HCEC 1CT (cell line): Measurements from ENCODE around the gene ERI2.
"Not testable (repeated sequence)": the region's sequence is repeated elsewhere in the genome, so short reads cannot be mapped to it uniquely, and the experiment has no call there.

Source experiments
- DNase-seq: peaks from one replicate; pipeline ENCODE4 v3.0.0-alpha.2; 2017

The ERI2 gene

DNA sequence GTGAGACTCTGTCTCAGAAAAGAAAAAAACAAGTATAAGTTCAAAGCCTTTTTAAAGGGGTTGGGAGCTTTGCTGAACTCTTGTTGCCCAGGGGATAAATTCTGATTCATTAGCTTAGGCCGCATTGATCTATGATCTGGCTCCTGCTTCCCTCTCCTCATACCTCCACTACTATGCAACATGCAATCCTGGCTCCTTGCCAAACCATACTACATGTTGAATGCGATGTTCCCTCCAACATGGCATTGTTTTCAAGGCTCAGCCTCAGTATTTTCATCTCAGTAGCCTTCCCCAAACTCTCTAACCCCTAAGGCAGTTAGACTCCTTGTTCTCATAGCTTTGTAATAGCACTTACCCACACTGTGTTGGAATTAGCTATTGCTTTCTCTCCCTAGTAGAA is 6.2 kb upstream of the ERI2 start:
- DNase-seq: no peak

DNA sequence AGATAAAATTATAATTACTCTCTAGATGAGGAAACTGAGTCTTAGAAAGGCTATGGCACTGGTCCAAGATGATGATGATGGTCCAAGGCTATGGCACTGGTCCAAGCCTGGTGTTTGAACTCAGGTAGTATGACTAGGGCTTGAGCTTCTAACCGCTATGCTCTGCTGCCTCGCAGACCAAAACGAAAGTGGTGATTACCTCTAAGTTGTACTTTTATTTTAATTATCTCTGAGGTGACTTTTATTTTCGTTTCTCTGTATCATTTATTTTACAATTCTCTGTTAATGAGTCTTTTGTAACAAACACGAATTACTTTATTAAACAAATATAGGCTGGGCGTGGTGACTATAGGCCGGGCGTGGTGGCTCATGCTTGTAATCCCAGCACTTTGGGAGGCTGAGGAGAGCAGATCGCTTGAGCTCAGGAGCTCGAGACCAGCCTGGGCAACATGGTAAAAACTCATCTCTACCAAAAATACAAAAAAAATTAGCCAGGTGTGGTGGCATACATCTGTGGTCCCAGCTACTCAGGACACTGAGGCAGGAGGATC is 5.7 kb upstream of the ERI2 start:
- no peak for DNase-seq

DNA sequence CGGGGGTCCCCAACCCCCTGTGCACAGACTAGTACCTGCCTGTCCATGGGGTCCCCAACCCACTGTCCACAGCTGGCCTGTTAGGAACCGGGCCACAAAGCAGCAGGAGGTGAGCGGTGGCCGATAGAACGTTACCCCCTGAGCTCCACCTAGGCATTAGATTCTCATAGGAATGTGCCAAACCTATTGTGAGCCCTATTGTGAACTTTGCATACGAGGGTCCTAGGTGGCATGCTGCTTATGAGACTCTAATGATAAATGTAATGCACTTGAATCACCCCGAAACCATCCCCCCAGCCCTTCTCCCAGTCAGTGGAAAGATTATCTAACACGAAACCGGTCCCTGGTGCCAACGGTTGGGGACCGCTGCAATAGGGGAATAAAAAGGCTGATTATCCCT is 1.6 kb upstream of the ERI2 start:
- no peak for DNase-seq

DNA sequence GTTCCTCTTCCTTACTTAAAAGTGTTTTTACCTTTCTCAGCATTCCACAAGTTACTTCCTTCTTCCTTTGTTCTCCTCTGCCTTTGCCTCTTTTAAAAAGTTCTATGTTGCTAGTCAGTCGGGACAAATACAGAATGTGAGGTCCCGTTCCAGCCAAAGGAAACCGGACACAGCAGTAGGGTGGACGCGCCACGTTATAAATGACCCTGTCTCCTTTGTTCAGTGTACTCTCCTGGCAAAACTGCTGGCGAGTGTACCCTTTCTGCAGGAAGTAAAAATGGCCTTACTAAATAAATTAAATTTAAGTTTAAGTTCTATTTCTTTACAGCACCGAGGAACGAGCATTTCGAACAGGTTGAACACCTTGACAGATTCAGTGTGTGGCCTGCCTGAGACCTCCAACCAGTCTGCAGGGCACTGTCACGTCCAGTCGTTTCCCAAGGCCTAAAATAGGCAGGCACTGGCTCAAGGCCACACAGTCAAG is 546 bp downstream of the ERI2 start:
- not testable (repeated sequence) for DNase-seq

DNA sequence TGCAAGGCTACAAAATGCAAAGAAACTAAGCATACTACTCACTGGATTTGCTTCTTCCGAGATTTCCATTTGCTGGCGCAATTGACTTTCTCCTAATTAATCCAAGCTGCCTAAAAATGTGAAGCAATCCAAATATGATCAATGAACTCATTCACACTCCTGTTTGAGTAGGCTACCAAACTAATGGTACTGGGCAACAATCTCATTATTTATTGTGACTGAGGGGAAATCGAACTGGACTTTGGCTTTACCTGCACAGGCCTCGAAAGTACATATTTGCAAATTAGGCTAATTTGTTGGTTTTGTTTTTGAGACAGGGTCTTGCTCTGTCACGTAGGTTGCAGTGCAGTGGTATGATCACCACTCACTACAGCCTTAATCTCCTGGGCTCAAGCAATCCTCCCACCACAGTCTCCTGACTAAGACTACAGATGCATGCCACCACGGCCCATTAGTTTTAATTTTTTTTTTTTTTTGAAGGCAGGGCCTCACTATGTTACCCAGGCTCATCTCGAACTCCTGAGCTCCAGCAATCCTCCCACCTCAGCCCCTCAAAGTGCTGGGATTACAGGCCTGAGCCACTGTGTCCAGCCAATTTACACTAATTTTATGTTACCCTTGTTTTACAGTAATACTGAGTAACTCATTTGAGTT is 2.6 kb downstream of the ERI2 start:
- DNase-seq: no peak

DNA sequence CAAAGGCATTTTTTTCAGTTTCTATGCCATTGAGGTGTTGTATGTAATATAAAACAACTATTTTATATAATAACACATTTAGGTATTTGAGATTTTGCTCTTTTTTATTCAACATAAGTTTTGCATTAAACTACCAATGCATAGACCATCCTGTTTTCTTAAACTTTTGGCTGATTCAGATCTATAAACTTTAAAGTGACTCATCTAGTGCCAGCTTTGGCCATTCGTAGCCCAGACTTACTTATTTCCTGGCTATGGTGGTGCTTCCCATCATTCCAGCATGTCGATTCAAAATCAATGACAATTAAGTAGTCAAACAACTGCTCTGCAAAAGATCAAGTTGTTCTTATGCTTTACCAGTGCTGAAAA is 3.1 kb downstream of the ERI2 start:
- DNase-seq: peak; percentile 12

DNA sequence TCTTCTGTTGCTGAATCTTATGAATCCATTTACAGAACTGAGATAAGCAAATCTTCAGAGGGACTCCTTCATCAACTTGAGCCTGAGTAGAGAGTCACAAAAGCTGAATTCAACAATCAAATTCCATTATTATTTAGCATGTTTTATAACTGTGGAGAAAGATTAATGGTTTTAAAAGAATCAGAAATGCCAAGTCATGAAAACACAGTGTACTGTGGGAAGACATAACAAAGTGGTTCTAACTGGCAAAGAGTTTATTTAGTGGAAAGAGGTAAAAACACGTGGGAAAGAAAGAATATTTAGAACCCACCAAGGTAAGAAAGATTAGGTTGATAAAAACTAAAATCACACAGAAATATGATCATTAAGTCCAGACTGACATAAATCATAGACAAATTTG is 5.0 kb downstream of the ERI2 start:
- DNase-seq: no peak

DNA sequence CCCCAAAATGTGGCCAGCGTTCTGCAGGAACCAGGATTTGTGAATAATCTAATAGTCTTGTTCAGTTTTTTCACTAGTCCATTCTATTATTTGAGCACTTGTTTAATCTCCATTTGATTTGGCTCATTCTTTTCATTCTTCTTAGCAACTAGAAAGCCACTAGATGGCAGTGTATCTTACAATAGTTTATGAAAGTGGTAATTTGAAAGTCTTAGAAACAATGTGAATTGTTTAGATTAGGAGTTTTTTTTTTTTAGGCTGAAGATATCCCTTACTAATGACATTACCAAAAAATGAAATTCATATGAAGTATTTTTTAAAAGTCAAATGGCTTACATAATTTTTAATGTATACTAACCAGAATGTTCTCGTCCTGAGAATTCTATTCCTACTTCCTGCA is 6.7 kb downstream of the ERI2 start:
- peak; percentile 43 for DNase-seq

DNA sequence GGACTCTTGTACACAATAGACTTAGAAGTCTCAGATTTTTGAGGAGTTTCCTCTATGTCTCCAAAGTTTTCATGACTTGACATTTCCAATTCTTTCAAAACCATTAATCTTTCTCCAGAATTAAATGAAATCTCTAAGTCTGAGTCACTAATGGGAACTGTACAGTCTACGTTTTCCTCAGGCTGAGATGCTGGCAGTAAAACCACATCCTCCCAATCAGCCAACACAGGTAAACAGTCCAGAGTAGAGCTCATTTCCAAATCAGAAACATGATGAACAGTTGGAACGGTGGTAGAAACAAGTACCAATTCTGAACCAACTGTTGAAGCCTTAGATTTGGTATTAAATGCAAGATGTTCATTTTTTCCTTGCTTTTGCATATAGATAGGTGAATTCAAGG is 7.9 kb downstream of the ERI2 start:
- no peak for DNase-seq

DNA sequence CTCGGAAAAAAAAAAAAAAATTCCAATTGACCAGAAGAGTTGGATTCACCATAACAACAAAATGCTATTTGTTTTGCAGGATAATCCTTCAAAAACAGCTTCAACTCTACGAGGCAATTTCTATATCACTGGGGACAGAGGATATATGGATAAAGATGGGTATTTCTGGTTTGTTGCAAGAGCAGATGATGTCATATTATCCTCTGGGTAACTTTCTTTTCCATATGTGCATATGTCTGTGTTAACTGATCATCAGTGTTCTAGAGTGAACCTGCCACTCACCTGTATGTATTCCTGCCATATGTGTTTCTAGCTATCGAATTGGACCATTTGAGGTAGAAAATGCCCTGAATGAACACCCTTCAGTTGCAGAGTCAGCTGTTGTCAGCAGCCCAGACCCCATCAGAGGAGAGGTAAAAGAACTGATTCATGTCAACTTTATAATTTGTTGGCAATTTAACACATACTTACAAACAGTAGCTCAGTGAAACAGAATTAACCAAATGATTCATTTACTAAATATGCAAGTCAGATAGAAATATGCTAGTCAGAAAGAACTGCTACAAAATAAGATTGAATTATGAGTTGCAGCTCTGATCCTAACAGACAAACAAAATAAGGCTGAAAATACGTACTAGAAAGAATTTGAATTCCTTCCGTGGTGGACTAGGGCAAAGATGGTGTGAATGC is 14.2 kb downstream of the ERI2 start:
- DNase-seq: peak; percentile 27

DNA sequence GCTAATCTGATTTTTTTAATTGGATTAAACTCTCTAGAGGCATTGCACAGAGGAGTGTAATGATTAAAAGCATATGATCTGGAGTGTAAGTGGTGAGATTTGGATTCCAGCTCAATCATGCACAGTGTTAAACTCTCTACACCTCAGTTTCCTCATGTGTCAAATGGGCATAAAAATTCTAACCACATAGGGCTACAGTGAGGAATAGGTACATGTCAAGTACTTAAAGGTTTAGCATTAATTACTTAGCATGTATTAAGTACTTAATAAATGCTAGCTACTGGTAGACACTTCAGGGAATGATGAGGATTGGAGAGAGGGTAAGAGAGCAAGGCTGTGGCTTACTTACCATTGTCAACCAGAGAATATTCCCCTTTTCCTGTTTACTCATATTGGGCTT is 17.1 kb downstream of the ERI2 start:
- no peak for DNase-seq

DNA sequence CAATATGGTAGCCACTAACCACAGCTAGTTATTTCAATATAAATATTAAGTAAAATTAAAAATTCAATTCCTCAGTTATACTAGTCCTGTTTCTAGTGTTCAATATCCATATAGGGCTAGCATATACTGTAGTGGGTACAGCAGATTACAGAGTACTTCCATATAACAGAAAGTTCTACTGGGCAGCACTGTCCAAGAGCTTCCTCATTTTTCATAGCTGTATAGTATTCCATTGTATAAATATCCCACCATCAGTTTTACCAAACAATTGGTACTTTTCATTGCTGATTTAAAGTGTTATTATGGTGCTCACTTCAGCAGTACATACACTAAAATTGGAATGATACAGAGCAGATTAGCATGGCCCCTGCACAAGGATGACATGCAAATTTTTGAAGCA is 22.1 kb downstream of the ERI2 start:
- no peak for DNase-seq

DNA sequence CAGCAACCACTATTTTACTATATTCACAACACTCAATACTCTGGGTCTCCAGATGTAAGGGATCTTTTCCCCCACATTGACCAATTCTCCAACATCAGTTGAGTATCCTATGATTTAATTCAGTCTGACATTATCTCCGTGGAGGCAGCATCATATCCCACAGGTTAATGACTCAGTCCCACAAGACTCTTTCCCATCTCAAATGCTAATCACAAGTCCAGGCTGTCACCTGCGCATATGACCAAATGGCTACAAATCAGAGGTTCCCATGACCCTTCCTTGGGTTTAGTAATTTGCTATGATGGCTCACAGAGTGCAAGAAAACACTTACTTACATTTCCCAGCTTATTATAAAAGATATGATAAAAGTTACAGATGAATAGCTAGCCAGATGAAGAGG is 23.8 kb downstream of the ERI2 start:
- DNase-seq: no peak

DNA sequence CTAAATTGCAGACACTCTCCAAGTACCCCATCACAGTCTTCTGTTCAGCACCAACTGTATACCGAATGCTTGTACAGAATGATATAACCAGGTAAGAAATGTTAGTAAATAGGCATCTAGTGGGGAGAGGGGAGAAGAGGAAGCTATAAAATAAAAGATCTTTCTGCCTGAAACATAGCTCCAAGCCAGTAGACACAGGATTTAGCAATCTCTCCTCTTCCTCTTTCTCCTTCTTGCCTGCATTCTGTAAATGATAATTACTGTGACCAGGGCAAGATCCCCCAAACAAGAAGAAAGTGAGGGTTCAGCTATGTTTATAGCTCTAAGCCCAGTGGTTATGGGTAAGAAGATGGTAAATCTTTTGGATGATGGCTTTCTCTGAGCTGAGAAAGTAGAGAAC is 24.6 kb downstream of the ERI2 start:
- no peak for DNase-seq

DNA sequence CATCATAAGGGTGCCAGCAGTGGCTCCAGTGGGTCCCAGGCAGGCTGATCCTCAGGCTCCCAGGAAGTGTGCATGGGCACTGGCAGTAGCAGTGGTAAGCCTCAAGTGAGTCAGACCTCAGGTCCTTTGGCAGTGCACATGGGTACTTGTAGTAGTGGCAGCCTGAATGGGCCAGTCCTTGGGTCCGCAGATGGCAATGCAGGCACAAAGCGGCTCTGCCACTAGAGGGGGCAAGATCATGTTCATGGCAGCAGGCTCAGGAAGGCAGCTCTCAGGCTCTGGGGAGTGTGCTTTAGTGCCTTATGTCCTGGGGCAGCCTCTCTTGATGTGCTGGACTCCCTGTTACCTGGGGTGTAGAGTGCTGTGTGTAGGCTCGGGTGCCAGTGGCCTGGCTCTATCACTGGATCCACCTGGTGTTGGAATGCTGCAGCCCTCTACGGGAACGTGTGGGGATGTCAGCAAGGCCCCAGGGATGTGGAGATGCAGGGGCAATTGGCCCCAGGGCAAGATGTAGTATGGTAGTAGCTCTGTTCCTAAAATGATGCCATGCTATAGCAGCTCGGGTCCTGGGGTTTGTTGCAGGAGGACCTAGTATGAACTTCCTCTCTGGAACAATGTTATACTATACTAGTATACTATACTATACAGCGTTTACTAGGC is 31.4 kb downstream of the ERI2 start:
- peak; percentile 64 for DNase-seq

DNA sequence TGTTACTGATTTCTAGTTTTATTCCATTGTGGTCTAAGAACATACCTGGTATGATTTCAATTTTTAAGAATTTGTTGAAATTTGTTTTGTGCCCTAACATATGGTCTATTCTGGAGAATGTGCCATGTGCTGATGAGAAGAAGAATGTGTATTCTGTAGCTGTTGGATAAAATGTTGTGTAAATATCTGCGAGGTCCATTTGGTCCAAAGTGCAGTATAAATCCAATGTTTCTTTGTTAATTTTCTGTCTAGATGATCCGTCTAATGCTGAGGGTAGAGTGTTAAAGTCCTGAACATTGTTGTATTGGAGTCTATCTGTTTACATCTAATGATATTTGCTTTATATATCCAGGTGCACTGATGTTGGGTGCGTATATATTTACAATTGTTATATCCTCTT is 32.6 kb downstream of the ERI2 start:
- DNase-seq: no peak

DNA sequence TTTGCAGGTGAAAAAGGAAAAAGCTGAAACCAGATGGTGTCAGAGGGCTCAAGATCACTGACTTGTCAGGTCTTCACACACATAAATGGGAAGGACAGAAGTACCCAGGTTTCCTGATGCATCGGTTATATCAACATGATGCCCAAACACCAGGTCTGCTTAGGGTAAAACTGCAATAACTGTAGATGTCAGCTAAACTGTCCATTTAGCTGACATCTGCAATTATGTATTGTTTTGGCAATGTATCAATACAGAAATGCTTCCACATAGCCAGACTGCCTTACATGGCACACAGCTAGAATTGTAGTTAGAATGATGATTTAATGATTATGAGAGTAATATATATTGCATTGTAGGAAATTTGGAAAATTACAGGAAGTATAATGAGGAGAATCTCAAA is 37.5 kb downstream of the ERI2 start:
- DNase-seq: no peak

DNA sequence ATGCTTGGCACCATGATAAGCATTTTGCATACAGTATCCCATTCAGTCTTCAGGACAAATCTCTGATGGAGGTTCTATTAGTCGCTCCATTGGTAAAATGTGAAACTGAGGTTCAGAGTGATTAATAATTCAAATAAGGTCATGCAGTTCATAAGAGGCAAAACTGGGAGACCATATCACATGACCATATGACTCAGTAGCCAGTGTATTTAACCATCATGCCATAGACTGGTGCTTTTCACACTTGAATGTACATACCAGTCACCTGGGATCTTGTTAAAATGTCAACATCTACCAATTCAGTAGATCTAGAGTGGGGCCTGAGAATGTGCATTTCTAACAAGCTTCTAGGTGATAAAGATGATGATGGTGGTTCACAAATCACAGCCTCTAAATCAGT is 38.2 kb downstream of the ERI2 start:
- DNase-seq: no peak

DNA sequence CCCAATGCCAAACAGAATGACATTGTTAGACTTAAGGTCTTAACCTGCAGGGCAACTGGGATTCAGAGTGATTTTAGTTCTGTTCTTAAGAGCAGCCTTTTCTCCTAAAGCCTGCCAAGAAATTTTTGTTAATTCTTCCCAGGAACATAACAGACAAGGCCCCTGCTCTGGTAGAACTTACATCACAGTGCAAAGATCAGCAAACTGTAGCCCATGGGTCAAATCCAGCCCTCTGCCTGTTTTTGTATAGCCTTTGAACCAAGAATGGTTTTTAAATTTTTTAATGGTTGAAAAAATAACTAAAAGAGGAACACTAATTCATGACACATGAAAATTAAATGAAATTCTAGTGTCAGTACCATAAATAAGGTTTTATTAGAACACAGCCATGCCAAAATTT is 38.7 kb downstream of the ERI2 start:
- DNase-seq: no peak

DNA sequence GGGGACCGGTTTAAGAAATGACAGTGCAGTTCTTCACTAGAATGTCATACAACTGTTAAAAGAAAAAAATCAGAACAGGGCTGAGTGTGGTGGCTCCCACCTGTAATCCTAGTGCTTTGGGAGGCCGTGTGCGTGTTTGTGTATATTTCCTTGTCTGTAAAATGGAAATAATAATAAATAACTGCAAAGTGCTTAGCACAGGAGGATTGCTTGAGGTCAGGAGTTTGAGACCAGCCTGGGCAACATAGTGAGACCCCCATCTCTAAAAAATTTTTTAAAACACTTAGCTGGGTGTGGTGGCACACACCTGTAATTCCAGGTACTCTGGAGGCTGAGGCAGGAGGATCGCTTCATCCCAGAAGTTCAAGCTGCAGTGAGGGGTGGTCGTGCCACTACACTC is 40.0 kb downstream of the ERI2 start:
- DNase-seq: no peak

DNA sequence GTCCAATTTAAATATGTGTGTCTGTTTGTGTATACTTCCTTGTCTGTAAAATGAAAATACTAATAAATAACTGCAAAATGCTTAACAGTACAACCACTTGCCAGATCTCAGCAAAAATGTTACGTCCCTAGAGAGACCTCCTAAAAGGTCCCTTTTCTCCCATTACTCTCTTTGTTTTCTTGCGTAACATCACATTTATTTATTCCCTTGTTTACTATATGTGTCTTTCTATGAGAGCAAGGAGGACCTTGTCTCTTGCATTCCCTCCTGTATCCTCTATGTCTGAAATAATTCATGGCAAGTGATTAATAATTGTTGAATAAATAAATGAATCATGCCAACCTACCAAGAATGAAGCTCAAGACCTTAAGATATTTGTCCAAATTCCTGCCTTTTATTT is 40.5 kb downstream of the ERI2 start:
- no peak for DNase-seq

DNA sequence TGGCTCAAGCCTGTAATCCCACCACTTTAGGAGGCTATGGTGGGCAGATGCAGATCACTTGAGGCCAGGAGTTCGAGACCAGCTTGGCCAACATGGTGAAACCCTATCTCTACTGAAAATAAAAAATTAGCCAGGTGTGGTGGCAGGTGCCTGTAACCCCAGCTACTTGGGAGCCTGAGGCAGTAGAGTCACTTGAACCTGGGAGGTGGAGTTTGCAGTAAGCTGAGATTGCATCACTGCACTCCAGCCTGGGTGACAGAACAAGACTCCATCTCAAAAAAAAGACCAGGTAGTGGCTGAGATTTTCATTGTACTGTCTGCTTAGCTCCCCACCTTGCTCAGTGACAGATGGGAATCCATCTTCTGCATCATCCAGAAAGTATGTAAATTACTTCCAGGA is 41.8 kb downstream of the ERI2 start:
- DNase-seq: not testable (repeated sequence)

DNA sequence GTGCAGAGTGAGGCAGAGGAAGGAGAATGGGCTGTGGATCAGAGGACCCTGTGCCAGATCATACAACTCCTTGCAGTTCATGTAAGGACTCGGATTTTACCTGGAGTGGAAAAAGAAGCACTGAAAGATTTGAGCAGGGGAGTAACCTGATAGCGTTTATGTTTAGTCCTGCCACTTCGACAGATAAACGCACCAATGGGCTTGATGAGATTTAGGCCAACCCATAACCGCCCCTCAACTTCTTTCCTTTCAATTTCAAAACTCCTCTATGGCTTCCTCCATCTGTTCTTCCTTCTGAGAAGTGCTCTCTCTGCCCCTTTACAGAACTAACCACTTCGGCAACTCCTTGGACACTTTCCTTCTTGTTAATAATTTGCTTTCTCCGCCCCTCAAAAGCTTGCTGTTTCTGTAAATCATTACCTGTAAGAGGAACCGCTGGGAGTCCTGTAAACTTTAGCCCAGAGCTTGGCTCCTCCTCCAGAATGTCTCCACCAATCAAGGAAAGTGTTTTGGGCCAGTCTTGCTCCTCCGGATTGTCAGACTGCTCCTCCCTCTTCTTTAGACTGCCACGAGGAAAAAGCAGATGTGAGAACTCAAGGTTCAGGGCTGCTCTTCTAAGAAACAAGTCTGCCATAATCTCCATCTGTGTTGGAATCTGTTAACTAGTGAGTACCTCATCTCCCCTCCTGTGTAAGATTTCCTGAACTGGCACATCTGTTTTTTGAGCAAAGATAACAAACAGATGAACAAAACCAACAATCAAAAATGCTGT is 42.6 kb downstream of the ERI2 start, which contains the start of gene ACSM3:
Gene ACSM3 (plus strand): TSS at position 554 of the 772 bp plus-strand sequence. CDS start 6,021 bp downstream, outside the sequence.
- peak; percentile 75 for DNase-seq
